A673 (cell line): ENCODE data around the gene RPS6KA5.

Experiments
- EZH2 ChIP-seq: fragments of 200-600 bp; sonication (generic); IDR thresholded peaks from 2 replicates; pipeline ENCODE4 v1.6.1; 2017; ENCODE audit warnings: borderline replicate concordance, low read depth, mild to moderate bottlenecking, mixed read lengths, antibody characterized with exemption, low read length; ENCODE audit not compliant: poor library complexity, severe bottlenecking
- TF ChIP-seq, protein P1 (sequence below): fragments of 300-800, 200-600 bp; sonication (generic); conservative IDR thresholded peaks from 2 replicates; pipeline ENCODE4 v1.5.1; 2017; ENCODE audit warnings: low read depth, mild to moderate bottlenecking, antibody characterized with exemption, low read length, moderate library complexity, mixed read lengths

DNA sequence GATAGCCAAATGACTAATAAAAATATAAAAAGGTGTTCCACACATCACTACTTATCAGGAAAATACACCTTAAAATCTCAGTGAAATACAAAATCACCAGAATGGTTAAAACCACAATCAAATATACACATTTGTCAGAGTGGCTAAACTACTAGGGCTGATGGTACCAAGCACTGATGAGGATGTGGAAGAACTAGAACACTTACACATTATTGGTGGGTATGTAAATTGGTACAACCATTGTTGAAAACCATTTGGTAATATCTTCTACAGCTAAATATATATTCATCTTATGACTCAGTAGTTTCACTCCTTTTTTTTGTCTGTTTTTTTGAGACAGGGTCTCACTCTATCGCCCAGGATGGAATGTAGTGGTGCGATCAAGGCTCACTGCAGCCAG is 195.7 kb downstream of the RPS6KA5 start:
- TF ChIP-seq, protein P1, sequence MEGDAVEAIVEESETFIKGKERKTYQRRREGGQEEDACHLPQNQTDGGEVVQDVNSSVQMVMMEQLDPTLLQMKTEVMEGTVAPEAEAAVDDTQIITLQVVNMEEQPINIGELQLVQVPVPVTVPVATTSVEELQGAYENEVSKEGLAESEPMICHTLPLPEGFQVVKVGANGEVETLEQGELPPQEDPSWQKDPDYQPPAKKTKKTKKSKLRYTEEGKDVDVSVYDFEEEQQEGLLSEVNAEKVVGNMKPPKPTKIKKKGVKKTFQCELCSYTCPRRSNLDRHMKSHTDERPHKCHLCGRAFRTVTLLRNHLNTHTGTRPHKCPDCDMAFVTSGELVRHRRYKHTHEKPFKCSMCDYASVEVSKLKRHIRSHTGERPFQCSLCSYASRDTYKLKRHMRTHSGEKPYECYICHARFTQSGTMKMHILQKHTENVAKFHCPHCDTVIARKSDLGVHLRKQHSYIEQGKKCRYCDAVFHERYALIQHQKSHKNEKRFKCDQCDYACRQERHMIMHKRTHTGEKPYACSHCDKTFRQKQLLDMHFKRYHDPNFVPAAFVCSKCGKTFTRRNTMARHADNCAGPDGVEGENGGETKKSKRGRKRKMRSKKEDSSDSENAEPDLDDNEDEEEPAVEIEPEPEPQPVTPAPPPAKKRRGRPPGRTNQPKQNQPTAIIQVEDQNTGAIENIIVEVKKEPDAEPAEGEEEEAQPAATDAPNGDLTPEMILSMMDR = no peak
- no peak for TF ChIP-seq EZH2
